Posterior cingulate gyrus (tissue), 11 donors: ENCODE data around the gene SLC6A6.

Source experiments
- DNase-seq, 10 donors: peaks; one replicate each; pipeline versions ENCODE4 v3.0.0 to v3.0.0-alpha.2; 2020 to 2021; ENCODE audit warnings: mixed read lengths in 3 of 10
- intact Hi-C: fragments of 100-400 bp; cut with DNase I; formaldehyde crosslinking; loops from one replicate; pipeline ENCODE4 v1.15.1; 2023

The SLC6A6 gene

GRCh38 chr3:14524920-14525660 lies 122.7 kb downstream of the SLC6A6 start:
- intact Hi-C loops = no loop called here
- peak in 3 of 10 donors; percentile 2 to 56 (median 54) for DNase-seq

- peak in 2 of 10 donors; percentile 55 to 83 for DNase-seq
- intact Hi-C loops = no loop called here
These were observed 123.6 kb downstream of the SLC6A6 start for GRCh38 chr3:14525685-14526631.

DNA sequence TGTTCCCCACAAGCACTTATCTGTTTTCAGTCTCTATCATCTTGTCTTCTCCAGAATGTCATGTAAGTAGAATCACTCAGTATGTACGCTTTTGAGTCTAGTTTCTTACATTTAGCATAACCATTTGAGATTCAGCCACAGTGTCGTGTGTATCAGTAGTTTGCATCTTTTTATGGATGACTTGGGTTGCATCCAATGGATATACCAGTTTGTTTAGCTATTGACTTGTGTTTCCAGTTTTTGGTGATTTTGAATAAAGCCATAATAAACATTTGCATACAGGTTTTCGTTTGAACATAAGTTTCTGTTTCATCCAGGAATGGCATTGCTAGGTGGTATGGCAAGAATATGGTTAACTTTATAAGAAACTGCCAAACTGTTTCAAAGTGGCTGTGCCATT lies 125.7 kb downstream of the SLC6A6 start:
- intact Hi-C loops = no loop called here
- DNase-seq = no peak

DNA sequence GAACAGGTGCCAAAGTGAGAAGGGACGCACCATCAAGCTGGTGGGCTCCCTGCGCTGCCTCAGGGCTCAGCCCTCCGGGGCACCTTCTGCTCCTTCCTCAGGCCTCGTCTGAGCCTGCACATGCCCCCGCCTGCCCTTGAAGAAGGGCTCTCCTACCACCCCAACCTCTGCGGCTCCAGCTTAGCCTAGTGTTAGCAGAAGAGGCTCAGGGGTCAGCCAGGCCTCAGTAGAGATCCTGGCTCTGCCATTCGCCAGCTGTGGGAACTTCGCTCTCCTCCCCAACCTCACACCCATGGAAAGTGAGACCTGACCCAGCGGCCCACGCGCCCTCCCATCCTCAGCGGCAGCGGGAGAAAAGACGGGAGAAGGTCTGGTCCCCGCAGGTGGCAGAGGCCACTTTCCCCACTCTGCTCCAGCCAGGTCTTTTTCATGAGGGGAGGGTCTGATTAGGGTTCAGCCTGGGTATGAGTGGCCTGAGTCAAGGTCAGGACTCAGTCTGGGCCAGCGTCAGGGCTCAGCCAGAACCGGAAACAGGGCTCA lies 129.5 kb downstream of the SLC6A6 start:
- DNase-seq = peak in 3 of 10 donors; percentile 42 to 62 (median 58)
- intact Hi-C loops = no loop called here

DNA sequence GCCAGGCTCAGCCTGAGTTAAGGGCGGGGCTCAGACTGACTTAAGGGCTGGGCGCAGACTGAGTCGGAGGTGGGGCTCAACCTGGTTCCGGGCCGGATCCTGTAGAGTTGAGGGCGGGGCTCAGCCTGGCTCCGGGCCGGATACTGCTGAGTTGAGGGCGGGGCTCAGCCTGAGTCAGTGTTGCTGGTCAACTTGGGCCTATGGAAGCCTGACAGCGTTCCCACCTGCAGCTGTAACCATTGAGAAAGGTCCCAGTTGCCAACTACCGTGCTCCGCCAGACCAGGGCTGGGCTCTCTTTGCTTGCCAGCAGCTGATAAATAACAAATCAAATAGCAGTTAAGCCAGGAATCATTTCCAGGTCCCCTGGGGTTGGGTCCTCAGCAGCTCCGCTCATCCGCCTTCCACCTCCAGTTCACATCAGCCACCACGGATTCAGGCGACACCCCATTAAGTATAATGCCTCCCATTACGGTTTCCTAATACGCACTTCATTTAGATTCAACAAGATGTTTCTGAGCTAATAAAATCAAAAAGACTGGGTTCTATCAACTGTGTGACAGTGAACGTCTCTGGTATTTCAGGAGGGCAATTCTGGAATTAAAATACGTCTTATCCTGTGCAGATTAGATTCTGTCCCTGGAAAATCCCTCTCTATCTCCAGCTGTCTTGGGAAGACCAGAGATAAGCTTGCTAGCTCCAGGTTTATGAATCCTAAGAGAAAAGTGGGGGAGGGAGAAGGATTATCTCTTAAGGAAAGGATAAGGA lies 130.5 kb downstream of the SLC6A6 start:
- DNase-seq = peak in 3 of 10 donors; percentile 24 to 66 (median 53)
- intact Hi-C loops = no loop called here

DNA sequence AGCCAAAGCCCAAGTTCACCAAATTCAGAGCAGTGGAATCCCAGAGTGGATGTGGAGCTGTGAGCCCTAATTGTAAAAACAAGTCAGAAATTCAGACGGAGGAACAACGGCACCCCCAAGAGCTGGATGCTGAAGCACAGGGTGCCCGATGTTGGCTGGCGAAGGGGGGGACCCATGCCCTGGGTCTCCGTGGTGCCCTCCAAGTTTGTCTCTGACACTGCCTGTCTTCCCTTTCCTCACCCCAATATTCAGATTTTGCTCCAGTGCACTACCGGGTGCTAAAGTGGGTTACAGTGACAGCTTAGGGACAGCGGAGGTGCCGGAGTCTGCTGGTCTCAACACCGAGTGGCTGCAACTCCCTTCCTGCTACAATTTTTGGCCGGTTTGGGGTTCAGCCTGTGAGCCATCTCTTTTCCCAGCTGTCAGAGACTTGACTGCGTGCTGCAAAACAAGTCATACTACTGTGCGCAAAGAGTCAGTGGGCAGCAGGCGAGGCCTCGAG lies 131.1 kb downstream of the SLC6A6 start:
- intact Hi-C loops = no loop called here
- DNase-seq = peak in 2 of 10 donors; percentile 61 to 69

- peak in 3 of 10 donors; percentile 41 to 86 (median 82) for DNase-seq
- intact Hi-C loops = no loop called here
These were observed 132.2 kb downstream of the SLC6A6 start for GRCh38 chr3:14534516-14535191.

DNA sequence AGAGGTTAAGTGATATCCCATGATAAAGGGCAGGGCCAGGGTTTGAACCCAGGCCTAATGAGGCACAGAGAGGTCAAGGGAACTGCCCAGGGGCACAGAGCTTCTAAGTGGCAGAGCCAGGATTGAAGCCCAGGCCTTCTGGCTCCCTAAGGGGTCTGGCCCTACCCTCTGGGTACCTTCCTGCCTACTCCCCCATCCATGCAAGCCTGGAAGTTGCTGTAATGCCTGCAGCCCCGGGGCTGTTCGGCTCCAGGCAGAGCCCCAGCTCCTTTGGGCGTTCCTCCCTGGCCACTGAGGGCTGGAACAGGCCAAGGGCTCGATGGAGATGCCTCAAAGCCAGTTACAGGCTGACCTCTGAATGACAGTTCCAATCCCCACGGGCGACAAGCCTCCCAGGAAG lies 133.2 kb downstream of the SLC6A6 start:
- DNase-seq = peak in 2 of 10 donors; percentile 25 to 27
- intact Hi-C loops = no loop called here

DNA sequence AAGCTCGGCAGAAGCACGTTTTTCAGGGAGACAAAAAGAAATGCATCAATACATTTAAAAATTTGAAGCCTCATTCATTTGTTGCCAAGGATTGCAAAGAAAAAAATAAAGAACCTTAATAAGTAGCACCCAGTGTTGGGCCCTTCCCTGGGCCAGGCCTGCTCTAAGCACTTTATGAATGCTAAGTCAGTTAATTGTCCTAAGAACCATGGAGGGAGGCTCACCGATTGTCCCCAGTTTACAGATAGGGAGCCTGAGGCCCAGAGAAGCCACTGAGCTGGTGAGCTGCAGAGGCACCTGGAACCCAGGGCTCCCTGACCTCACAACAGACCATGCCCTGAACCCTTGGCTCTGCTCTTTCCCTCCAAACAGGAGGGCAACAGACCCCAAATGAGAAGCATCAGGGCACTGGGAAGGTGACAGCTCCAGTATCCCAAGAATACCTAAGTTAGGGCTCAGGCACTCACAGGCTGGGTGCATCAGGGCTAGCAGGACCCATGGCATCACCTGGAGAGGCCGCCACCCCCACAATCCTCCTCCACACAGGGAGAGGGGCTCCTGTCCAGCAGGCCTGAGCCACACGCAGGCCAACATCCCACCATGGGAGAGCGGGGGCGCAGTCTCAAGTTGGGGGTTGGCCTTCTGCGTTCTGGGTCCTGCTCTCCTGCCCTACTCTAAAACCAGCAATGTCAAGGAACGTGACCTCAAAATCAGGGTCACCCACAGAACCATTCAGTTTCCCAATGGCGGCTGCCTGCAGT lies 133.8 kb downstream of the SLC6A6 start:
- peak in 2 of 10 donors; percentile 47 to 51 for DNase-seq
- intact Hi-C loops = no loop called here

DNA sequence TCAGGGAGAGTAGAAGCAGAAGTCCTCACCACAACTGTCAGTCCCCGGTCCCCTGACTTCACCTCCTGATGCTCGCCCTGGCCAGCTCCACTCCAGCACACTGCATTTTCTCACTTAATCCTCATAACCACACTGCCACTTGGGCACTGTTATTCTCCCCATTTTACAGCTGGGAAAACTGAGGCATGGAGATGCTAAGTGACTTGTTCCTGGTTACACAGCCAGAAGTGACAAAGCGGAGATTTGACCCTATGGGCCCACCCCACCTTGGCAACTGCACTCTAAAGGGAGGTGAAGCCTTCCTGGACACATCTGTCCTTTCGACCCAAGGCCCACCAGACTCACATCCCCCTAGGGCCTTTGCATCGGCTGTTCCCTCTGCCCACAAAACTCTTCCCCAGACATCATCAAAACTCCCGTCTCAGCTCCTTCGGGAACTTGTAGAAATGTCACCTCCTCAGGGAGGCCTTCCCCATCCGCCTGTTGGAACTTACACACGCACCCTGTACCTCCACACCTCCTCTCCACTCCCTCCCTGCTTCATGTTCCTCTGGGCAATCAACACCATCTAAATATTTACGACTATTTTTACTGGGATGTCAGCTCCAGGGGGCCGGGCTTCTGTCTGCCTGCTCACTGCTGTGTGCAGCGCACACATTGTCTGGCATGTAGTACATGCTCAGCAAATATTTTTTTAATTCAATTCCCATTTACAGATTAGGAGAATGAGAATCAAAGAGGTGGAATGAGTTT lies 134.6 kb downstream of the SLC6A6 start:
- intact Hi-C loops = no loop called here
- peak in 2 of 10 donors; percentile 37 to 61 for DNase-seq

GRCh38 chr3:14537590-14538450 lies 135.4 kb downstream of the SLC6A6 start:
- DNase-seq = peak in 3 of 10 donors; percentile 66 to 77 (median 69)
- intact Hi-C loops = no loop called here

DNA sequence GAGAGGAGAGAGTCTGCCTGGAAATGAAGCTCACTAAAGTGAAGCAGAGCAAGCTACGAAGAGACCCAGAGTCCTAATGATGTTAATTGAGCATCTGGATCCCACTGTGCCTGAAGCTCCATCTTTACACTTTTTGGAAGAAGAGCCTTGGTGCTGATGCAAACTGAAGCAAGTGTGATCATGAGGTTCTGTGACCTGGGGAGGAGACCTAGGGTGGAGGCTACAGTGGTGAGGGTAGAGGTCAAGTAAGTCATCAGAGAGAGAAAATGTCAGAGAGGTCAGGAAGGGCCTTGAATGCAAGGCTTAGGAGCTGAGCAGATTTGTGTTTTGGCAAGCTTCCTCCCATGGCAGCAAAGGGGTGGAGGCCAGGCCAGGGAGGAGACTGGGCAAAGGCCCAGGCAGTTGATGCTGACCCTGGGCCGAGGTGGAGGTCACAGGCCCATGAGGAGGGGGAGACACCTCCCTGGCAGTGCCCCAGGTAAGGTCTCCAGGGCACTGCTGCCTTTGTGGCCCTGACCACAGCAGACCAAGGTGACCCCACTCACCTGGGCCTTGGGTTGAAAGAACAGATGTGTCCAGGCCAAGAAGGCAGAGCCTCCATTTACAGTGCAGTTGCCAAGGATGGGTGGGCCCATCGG lies 136.2 kb downstream of the SLC6A6 start:
- peak in 3 of 10 donors; percentile 27 to 71 (median 37) for DNase-seq

More for the DNA sequence above, 136.2 kb downstream of the SLC6A6 start:
- intact Hi-C loops = no loop called here
